Fibroblast of villous mesenchyme (primary cell): Measurements from ENCODE around the gene ID4. TPM values are rescaled to one million over a fixed set of nuclear protein-coding genes. Genes with fewer than 3 reads are reported as not detected.

Experiments used
- DNase-seq: peaks from one replicate; pipeline ENCODE4 v3.0.0-alpha.2; 2010; ENCODE audit warnings: low read depth
- H3K4me3 ChIP-seq: 2 replicates; pipeline ENCODE4 v1.5.1; 2011; ENCODE audit warnings: low read depth, mild to moderate bottlenecking, low read length
- CTCF ChIP-seq: IDR thresholded peaks from 2 replicates; pipeline ENCODE4 v1.5.1; 2012; ENCODE audit warnings: low read depth, mild to moderate bottlenecking, low read length; ENCODE audit not compliant: insufficient read depth
- total RNA-seq: library from RNA; depleted of rRNA; stranded (reverse); fragments of >200 nt; gene quantifications from 2 replicates; pipeline ENCODE4 v1.2.3, GENCODE V29; 2012

Gene ID4
- total RNA-seq, 1 donor = 2.2 TPM

DNA sequence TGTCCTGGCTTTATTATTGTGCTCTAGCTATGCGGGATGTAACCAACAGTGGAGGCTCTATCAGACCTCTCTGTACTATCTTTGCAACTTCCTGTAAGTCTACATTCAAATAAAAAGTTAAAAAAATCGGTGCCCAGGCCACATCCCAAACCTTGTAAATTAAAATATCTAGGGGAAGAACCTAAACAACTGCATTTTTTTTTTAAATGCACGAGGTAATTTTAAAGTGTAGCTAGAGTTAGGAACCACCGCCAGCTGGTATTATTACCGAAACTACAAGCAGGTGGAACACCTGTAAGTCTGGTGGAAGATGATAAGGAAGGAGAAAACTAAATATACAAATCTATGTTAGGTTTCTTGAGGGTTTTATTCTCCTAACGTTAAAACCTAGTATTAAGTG lies 34.5 kb upstream of the ID4 start:
- no peak for TF ChIP-seq CTCF
- DNase-seq = no peak
- H3K4me3 ChIP-seq = no peak overlapping the region

GRCh38 chr6:19803331-19804204 lies 33.6 kb upstream of the ID4 start:
- peak overlapping the region; percentile 67 for H3K4me3 ChIP-seq
- TF ChIP-seq CTCF = no peak
- DNase-seq = peak; percentile 39

GRCh38 chr6:19804205-19805128 lies 32.7 kb upstream of the ID4 start:
- DNase-seq = peak; percentile 96
- peak overlapping the region; percentile 67 for H3K4me3 ChIP-seq
- no peak for TF ChIP-seq CTCF

GRCh38 chr6:19805129-19805481 lies 32.1 kb upstream of the ID4 start:
- TF ChIP-seq CTCF = no peak
- H3K4me3 ChIP-seq = peak overlapping the region; percentile 58
- no peak for DNase-seq

- no peak for DNase-seq
- no peak for TF ChIP-seq CTCF
- H3K4me3 ChIP-seq = no peak overlapping the region
These were observed 30.2 kb upstream of the ID4 start for GRCh38 chr6:19806971-19807396.

DNA sequence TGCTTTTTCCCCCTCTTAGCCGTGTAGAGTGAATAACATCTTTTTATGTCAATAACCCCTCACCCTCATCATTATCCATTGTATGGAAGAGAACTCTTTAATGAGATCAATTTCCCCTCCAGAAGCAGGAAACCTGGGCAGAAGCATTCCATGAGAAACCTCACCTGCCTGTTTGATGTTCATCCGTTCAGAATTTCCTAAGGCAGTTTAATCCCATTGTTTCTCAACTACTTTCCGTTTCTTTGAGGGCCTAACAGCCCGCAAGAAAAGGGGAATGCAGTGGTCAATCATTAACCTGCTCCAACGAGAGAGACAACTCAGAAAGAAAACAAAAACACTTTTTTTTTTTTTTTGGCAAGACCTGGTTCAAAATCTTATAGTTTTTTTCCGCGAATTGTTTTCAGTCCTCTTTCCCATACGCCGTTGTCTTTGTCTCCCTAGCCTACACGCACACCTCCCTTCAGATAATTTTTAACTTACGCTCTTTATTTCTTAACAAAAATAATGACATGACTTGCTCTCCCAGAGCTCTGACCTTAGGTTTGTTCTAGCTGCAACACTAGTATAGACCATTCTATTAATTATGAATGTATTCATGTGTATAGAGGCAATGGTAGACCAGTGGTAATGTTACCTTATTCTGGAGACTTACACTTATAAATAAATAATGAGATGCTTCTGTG lies 25.6 kb upstream of the ID4 start:
- TF ChIP-seq CTCF = no peak
- no peak overlapping the region for H3K4me3 ChIP-seq
- no peak for DNase-seq
